Measurements from ENCODE around the gene FHOD3. TPM values are rescaled to one million over a fixed set of nuclear protein-coding genes. Genes with fewer than 3 reads are reported as not detected.

Gene FHOD3
- total and polyA plus RNA-seq, 4 donors: 0.57 to 1.3 (median 1.2) TPM; not detected in 1

GRCh38 chr18:36262971-36263370 lies 34.5 kb upstream of the FHOD3 start:
- Histone ChIP-seq H3K36me3 (ENCODE audit: control insufficient read depth in 4 of 4, insufficient read depth in 3 of 4, low read depth in 1 of 4, low read length in 3 of 4) (peaks cover 0 to 21% (median 15%) of the 10 kb centered on the region in 4 donors), H3K27ac (ENCODE audit: low read depth in 1 of 2, low read length in 2 of 2) (no peak overlapping the region), H3K27me3 (ENCODE audit: control insufficient read depth in 4 of 4, insufficient read depth in 4 of 4, low read length in 3 of 4) (no peaks in the 10 kb centered on the region), H3K4me1 (ENCODE audit: control insufficient read depth in 4 of 4, insufficient read depth in 4 of 4, low read length in 3 of 4) (no peaks in the 10 kb centered on the region), H3K9ac (ENCODE audit: low read depth in 1 of 2, low read length in 2 of 2) (no peak overlapping the region), H3K9me3 (ENCODE audit: control insufficient read depth in 4 of 4, low read length in 3 of 4) (no peaks in the 10 kb centered on the region), H3K4me3 (ENCODE audit: low read depth in 1 of 3, low read length in 3 of 3) (no peak overlapping the region)
- WGBS: 99% methylated on average over 1 of the region's 1 CpG
- DNase-seq (ENCODE audit: low spot score): no peak
- TF ChIP-seq FOXA1 (IDR thresholded peaks at IDR 0.05) (no peak), YY1 (IDR thresholded peaks at IDR 0.05) (no peak)
- TF ChIP-seq, protein P1, sequence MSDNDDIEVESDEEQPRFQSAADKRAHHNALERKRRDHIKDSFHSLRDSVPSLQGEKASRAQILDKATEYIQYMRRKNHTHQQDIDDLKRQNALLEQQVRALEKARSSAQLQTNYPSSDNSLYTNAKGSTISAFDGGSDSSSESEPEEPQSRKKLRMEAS (IDR thresholded peaks at IDR 0.05): no peak

GRCh38 chr18:36264283-36264682 lies 33.2 kb upstream of the FHOD3 start:
- Histone ChIP-seq H3K36me3 (ENCODE audit: control insufficient read depth in 4 of 4, insufficient read depth in 3 of 4, low read depth in 1 of 4, low read length in 3 of 4) (peaks cover 0 to 22% (median 15%) of the 10 kb centered on the region in 4 donors), H3K27me3 (ENCODE audit: control insufficient read depth in 4 of 4, insufficient read depth in 4 of 4, low read length in 3 of 4) (no peaks in the 10 kb centered on the region), H3K4me1 (ENCODE audit: control insufficient read depth in 4 of 4, insufficient read depth in 4 of 4, low read length in 3 of 4) (no peaks in the 10 kb centered on the region), H3K9me3 (ENCODE audit: control insufficient read depth in 4 of 4, low read length in 3 of 4) (no peaks in the 10 kb centered on the region), H3K27ac (ENCODE audit: low read depth in 1 of 2, low read length in 2 of 2) (no peak overlapping the region), H3K4me3 (ENCODE audit: low read depth in 1 of 3, low read length in 3 of 3) (no peak overlapping the region), H3K9ac (ENCODE audit: low read depth in 1 of 2, low read length in 2 of 2) (no peak overlapping the region)
- no peak for DNase-seq (ENCODE audit: low spot score)
- TF ChIP-seq JUND (IDR thresholded peaks at IDR 0.05) (no peak), RXRA (IDR thresholded peaks at IDR 0.05) (no peak), YY1 (IDR thresholded peaks at IDR 0.05) (no peak), FOXA2 (IDR thresholded peaks at IDR 0.05) (no peak), FOXA1 (IDR thresholded peaks at IDR 0.05) (no peak), ATF3 (IDR thresholded peaks at IDR 0.05) (no peak), NR2F2 (IDR thresholded peaks at IDR 0.05) (no peak), HNF4G (IDR thresholded peaks at IDR 0.05) (no peak), SP1 (IDR thresholded peaks at IDR 0.05) (no peak), TAF1 (conservative IDR thresholded peaks at IDR 0.05) (no peak), GABPA (IDR thresholded peaks at IDR 0.05 in 1 of 2, conservative IDR thresholded peaks at IDR 0.05 in 1 of 2) (no peak), HNF4A (conservative IDR thresholded peaks at IDR 0.05) (no peak), EGR1 (IDR thresholded peaks at IDR 0.05; ENCODE audit: low read depth in 2 of 2) (no peak)
- TF ChIP-seq, protein P1 (IDR thresholded peaks at IDR 0.05): no peak
- TF ChIP-seq, protein P2, sequence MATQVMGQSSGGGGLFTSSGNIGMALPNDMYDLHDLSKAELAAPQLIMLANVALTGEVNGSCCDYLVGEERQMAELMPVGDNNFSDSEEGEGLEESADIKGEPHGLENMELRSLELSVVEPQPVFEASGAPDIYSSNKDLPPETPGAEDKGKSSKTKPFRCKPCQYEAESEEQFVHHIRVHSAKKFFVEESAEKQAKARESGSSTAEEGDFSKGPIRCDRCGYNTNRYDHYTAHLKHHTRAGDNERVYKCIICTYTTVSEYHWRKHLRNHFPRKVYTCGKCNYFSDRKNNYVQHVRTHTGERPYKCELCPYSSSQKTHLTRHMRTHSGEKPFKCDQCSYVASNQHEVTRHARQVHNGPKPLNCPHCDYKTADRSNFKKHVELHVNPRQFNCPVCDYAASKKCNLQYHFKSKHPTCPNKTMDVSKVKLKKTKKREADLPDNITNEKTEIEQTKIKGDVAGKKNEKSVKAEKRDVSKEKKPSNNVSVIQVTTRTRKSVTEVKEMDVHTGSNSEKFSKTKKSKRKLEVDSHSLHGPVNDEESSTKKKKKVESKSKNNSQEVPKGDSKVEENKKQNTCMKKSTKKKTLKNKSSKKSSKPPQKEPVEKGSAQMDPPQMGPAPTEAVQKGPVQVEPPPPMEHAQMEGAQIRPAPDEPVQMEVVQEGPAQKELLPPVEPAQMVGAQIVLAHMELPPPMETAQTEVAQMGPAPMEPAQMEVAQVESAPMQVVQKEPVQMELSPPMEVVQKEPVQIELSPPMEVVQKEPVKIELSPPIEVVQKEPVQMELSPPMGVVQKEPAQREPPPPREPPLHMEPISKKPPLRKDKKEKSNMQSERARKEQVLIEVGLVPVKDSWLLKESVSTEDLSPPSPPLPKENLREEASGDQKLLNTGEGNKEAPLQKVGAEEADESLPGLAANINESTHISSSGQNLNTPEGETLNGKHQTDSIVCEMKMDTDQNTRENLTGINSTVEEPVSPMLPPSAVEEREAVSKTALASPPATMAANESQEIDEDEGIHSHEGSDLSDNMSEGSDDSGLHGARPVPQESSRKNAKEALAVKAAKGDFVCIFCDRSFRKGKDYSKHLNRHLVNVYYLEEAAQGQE (IDR thresholded peaks at IDR 0.05): no peak
- TF ChIP-seq, protein P3, sequence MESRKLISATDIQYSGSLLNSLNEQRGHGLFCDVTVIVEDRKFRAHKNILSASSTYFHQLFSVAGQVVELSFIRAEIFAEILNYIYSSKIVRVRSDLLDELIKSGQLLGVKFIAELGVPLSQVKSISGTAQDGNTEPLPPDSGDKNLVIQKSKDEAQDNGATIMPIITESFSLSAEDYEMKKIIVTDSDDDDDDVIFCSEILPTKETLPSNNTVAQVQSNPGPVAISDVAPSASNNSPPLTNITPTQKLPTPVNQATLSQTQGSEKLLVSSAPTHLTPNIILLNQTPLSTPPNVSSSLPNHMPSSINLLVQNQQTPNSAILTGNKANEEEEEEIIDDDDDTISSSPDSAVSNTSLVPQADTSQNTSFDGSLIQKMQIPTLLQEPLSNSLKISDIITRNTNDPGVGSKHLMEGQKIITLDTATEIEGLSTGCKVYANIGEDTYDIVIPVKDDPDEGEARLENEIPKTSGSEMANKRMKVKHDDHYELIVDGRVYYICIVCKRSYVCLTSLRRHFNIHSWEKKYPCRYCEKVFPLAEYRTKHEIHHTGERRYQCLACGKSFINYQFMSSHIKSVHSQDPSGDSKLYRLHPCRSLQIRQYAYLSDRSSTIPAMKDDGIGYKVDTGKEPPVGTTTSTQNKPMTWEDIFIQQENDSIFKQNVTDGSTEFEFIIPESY (IDR thresholded peaks at IDR 0.05): no peak
- TF ChIP-seq, protein P4, sequence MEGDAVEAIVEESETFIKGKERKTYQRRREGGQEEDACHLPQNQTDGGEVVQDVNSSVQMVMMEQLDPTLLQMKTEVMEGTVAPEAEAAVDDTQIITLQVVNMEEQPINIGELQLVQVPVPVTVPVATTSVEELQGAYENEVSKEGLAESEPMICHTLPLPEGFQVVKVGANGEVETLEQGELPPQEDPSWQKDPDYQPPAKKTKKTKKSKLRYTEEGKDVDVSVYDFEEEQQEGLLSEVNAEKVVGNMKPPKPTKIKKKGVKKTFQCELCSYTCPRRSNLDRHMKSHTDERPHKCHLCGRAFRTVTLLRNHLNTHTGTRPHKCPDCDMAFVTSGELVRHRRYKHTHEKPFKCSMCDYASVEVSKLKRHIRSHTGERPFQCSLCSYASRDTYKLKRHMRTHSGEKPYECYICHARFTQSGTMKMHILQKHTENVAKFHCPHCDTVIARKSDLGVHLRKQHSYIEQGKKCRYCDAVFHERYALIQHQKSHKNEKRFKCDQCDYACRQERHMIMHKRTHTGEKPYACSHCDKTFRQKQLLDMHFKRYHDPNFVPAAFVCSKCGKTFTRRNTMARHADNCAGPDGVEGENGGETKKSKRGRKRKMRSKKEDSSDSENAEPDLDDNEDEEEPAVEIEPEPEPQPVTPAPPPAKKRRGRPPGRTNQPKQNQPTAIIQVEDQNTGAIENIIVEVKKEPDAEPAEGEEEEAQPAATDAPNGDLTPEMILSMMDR (IDR thresholded peaks at IDR 0.05; ENCODE audit: low read depth, low read length, missing input control): no peak
- WGBS: 94% methylated on average over 8 of the region's 8 CpGs
